C4-2B (cell line): ENCODE data around the gene COL6A1.

ENCODE experiments used
- CTCF ChIP-seq: fragments of 450-650 bp; conservative IDR thresholded peaks from 2 replicates; pipeline ENCODE4 v1.5.1; 2017; ENCODE audit warnings: mild to moderate bottlenecking
- ZFX ChIP-seq: fragments of 450-650 bp; IDR thresholded peaks from 2 replicates; pipeline ENCODE4 v1.6.1; 2017

GRCh38 chr21:45935628-45936027 is 45.9 kb upstream of the COL6A1 start:
- TF ChIP-seq CTCF, result no peak
- TF ChIP-seq ZFX, result no peak
